ENCODE measurements around the gene PHOX2A. TPM values are rescaled to one million over a fixed set of nuclear protein-coding genes. Genes with fewer than 3 reads are reported as not detected.

PHOX2A gene
- total RNA-seq, 1 experiment from 2014 or later, result not detected

GRCh38 chr11:72189455-72190250 is 54.3 kb downstream of the PHOX2A start:
- no peaks in the 10 kb centered on the region for H3K27me3 ChIP-seq (ENCODE audit: low read length)
- no peaks in the 10 kb centered on the region for H3K9me3 ChIP-seq (ENCODE audit: low read length)
- H3K9ac ChIP-seq (ENCODE audit: low read length), result no peak overlapping the region
- no peaks in the 10 kb centered on the region for H4K20me1 ChIP-seq (ENCODE audit: low read length)
- DNase-seq, result no peak
- POLR2A ChIA-PET (ENCODE audit: unreplicated experiment), result no interaction called here
- intact Hi-C loops (cut with micrococcal nuclease), result no loop called here
- H3K4me3 ChIP-seq (ENCODE audit: low read length), result no peak overlapping the region
- TF ChIP-seq, protein P1, sequence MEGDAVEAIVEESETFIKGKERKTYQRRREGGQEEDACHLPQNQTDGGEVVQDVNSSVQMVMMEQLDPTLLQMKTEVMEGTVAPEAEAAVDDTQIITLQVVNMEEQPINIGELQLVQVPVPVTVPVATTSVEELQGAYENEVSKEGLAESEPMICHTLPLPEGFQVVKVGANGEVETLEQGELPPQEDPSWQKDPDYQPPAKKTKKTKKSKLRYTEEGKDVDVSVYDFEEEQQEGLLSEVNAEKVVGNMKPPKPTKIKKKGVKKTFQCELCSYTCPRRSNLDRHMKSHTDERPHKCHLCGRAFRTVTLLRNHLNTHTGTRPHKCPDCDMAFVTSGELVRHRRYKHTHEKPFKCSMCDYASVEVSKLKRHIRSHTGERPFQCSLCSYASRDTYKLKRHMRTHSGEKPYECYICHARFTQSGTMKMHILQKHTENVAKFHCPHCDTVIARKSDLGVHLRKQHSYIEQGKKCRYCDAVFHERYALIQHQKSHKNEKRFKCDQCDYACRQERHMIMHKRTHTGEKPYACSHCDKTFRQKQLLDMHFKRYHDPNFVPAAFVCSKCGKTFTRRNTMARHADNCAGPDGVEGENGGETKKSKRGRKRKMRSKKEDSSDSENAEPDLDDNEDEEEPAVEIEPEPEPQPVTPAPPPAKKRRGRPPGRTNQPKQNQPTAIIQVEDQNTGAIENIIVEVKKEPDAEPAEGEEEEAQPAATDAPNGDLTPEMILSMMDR (conservative IDR thresholded peaks at IDR 0.05; ENCODE audit: low read depth, low read length), result no peak
- TF ChIP-seq EZH2 (IDR thresholded peaks at IDR 0.05; ENCODE audit: low read length, unreplicated experiment), result no peak
- no peak for TF ChIP-seq EZH2phosphoT487 (IDR thresholded peaks at IDR 0.05; ENCODE audit: borderline replicate concordance, low read length)
- H3F3A ChIP-seq (ENCODE audit: low read length, unreplicated experiment), result no peaks in the 10 kb centered on the region
- no peak overlapping the region for H2AFZ ChIP-seq (ENCODE audit: low read length)
- H3K4me1 ChIP-seq (ENCODE audit: insufficient read depth, low read length), result peaks cover 5% of the 10 kb centered on the region; the same call in 1 of the 2 replicates
- CTCF ChIA-PET, result no interaction called here
- no peaks in the 10 kb centered on the region for H3K36me3 ChIP-seq (ENCODE audit: low read depth, low read length)
- no peak overlapping the region for H3K27ac ChIP-seq (ENCODE audit: low read length)
- BruUV-seq (replicated peaks), result no TSS peak
- no peak overlapping the region for H3K4me2 ChIP-seq (ENCODE audit: low read length)
- ATAC-seq, result no peak
- no peaks in the 10 kb centered on the region for H3K9me2 ChIP-seq (replicated peaks; ENCODE audit: low read length)
- H3K79me2 ChIP-seq (ENCODE audit: low read length), result no peaks in the 10 kb centered on the region

Other genes with a start within 250 kb of the PHOX2A start
- gene IL18BP, start 245.3 kb downstream of the PHOX2A start, total RNA-seq (2014; rRNA removed), result 6.5 and 7.2 TPM in 2 replicates
- 145 and 202 TPM in 2 replicates for gene NUMA1, start 163.6 kb downstream of the PHOX2A start, total RNA-seq (2014; rRNA removed)
- gene LRRC51, start 163.3 kb downstream of the PHOX2A start, total RNA-seq (2014; rRNA removed), result 5.8 and 6.6 TPM in 2 replicates
- 160 and 169 TPM in 2 replicates for gene LAMTOR1, start 140.9 kb downstream of the PHOX2A start, total RNA-seq (2014; rRNA removed)
- not detected in 2 replicates for gene TOMT, start 138.3 kb downstream of the PHOX2A start, total RNA-seq (2014; rRNA removed)
- 65.4 and 68.8 TPM in 2 replicates for gene ANAPC15, start 131.5 kb downstream of the PHOX2A start, total RNA-seq (2014; rRNA removed)
- gene FOLR3, start 108.5 kb downstream of the PHOX2A start, total RNA-seq (2014; rRNA removed), result not detected in 2 replicates
- 0.36 TPM in 1 of 2 replicates, not detected in the other for gene FOLR1, start 52.0 kb downstream of the PHOX2A start, total RNA-seq (2014; rRNA removed)
- not detected in 2 replicates for gene FOLR2, start 27.4 kb downstream of the PHOX2A start, total RNA-seq (2014; rRNA removed)
- 100 and 121 TPM in 2 replicates for gene INPPL1, start 19.4 kb downstream of the PHOX2A start, total RNA-seq (2014; rRNA removed)
- 83.0 and 107 TPM in 2 replicates for gene CLPB, start 190.4 kb upstream of the PHOX2A start, total RNA-seq (2014; rRNA removed)